GM21390 (cell line): ENCODE measurements around the gene NEDD4L.

Experiments
- ATAC-seq: cut with Tn5 transposase; IDR thresholded peaks from one replicate; pipeline ENCODE4 v1.9.1; 2021; ENCODE audit not compliant: unreplicated experiment

The NEDD4L gene

DNA sequence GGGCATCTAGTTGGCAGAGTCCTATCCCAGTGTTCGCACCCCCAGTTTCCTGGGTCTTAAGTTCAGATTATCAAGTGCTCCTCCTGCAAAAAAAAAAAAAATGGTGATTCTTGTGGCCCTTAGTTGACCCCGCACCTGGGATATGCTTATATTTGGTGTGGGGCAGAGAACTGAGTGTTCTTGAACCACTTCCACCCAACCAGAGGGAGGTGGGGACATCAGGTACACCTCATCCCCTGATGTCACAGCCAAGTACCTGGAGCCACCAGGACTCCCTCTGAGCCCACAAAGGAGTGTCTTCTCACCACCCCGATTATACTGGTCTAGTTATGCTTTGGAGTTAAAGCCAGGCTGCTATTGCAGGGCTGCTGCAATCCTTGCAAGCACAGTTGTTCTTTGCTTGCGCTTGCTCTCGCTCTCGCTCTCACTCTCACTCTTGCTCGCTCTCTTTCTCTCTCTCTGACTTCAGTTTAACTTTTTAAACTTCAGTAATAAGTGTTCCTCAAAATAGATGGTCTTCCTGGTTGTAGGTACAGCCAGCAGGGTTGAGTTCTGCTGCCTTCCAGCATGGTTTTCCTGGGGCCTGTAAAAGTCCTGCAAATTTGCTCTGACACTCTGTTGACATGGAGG lies 265.7 kb downstream of the NEDD4L start:
- no peak for ATAC-seq

DNA sequence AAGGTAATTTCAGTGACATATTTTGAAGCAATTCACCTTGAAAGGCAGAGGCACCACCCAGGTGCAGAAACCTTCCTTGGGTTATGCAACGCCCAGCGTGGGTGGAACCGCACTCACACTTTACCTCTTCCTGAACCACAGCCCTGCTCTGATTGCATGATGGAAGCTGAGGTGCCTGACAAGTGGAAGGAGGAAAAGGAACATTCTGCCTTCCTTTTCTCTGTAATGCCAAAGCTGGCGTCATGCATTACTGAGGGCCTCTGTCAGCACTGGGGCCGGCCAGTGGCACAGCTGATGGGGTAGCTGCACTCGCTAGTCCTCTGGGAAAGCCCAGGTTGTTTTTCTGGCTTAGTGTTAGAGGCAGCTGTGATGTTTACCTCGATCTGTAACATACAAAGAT lies 266.5 kb downstream of the NEDD4L start:
- ATAC-seq, result no peak

DNA sequence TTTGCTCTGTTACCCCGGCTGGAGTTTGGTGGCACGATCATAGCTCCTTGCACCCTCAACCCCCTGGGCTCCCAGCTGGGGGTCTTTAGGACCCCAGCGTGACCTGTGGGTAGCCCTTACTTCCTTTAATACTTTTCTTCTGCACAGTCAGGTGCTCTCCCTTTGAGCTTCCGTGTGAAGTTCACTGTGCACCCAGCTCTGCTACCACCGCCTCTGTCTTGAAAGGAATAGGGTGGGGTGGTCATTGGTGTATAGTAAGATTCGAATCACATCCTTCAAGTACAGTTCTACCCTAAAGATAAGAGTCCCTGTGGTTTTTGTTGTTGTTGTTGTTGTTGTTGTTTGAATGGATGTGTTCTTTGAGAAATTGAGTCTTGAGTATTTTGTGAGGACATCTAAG lies 267.4 kb downstream of the NEDD4L start:
- no peak for ATAC-seq

DNA sequence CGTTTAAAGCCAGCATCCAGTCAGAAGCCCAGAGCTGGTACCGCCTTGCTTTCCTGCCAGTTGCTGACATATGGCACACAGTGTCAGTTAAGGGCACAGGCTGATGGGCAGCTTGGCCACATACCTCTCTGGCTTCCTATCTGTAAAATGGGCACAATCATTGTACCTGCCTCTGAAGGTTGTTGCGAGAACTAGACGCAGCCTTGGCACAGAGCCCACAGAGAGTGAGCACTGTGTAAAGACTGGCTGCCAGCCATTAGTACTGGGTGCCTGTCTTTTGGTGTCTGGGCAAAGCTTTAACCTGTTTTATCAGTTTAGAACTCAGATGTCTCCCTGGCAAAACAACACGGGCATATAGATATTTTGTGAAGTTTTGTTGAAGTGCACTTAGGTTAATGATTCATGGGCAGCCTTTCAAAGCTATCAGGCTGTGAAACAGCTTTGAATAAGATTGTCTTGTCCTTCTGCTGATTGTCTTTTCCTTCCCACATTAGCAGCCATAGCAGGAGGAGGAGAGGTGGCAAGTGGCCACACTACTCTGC lies 269.5 kb downstream of the NEDD4L start:
- no peak for ATAC-seq

DNA sequence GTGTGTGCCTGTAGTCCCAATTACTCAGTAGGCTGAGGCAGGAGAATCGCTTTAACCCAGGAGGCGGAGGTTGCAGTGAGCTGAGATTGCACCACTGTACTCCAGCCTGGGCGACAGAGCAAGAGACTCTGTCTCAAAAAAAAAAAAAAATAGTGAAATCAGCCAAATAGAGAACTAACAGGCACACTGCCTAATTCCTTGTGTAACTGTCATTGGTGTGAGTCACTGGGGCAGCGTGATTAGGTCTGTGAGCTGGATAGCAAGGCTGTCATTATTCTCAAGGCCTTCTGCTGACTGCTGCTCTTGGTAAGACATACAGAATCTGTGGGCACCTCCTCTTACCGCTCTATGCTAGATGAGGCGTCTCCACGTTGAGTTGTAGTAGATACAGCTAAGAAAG lies 270.3 kb downstream of the NEDD4L start:
- no peak for ATAC-seq

DNA sequence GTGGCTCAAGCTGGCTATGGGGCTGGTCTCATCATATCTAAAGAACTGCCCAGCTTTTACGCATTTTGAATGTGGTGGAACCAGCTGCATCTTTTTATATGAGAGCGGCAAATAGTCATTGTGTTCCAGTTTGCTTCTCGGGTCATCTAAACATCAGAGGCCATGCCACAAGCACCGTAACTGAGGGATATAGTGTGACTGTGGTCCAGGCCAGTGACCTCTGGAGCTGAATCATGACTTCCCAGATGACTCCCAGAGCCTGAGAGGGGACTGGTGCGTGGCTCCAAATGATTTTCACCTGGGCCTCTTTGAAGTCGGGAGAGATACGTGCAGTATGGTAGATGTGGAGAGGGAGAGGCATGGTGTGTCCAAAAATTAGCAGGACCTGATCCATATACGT lies 271.0 kb downstream of the NEDD4L start:
- no peak for ATAC-seq

DNA sequence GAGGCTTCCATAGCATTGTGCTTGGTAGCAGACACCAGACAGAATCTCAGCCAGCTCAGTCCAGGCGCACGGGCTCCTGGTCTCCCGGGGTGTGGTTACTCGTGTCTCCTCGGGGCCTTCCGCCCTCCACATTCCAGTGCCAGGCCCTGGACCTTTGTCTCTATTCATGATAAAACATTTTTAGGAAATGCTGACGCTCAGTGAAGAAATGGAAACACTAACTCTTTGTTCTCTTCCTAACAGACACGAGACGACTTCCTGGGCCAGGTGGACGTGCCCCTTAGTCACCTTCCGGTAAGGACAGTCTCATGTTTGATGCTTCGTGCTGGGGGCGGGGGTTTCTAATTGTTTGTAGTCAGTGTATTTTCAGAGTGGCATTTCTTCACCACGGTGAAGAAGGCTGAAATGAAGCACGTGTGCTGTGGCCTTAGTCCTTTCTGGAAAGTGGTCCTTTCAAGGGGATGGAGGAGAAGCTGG lies 271.8 kb downstream of the NEDD4L start:
- no peak for ATAC-seq

DNA sequence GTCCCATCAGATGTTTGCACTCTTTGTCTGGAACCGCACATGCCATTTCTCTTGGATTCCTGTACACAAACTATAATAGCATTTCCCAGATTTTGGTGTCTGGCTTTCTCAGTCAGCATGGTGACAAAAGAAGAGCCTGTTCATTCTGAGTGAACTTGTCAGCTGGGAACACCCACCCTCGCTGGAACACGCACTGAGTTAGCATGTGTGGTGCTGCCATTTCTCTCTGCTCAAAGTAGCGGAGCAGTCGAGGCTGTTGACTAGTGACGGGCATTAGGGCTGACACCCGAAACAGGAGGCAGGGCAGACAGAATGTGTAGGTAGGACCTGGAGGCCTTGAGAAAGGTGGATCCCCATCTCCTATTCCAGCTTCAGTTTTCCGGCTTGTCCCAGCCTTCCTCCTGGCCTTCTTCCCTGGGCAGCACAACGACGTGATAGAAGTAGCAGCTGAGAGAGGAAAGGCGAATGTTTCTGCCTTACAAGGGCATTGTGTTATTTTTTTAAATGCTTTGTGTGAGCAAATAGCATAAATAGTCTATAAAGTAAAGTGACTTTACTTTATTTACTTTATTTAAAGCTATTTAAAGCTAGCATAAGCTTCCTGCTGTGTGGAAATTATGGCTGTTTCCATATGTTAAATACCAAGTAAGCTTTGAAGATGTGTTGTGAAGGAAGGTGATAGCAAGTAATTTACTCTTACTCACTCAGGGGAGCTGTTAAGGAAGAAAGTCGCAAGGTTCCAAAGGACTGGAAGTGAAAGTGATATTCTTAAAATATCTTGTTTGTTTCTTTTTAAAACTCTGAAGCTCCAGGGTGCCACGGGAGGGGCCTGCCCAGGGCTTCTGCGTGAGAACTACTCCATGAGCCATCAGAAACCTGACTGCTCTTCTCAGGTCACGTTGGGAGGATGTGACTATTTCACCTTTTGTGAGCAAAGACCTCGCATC lies 272.6 kb downstream of the NEDD4L start:
- no peak for ATAC-seq

DNA sequence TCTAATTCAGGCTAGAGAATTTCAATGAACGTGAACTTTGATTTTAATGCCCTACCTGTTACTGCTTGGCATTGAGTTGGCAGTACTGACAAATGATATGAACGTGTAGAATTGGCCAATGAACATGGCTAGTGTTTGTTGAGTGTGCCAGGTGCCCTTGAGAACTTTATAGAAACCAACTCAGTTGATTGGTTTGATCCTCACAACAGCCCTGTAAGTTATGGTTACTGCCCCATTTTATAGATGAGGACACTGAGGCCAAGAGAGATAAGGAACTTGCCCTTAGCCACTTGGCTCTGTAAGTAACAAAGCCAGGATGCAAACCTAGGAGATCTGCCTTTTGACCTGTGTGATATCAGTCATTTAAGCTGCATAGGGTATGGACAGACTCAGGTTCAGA lies 275.7 kb downstream of the NEDD4L start:
- no peak for ATAC-seq

DNA sequence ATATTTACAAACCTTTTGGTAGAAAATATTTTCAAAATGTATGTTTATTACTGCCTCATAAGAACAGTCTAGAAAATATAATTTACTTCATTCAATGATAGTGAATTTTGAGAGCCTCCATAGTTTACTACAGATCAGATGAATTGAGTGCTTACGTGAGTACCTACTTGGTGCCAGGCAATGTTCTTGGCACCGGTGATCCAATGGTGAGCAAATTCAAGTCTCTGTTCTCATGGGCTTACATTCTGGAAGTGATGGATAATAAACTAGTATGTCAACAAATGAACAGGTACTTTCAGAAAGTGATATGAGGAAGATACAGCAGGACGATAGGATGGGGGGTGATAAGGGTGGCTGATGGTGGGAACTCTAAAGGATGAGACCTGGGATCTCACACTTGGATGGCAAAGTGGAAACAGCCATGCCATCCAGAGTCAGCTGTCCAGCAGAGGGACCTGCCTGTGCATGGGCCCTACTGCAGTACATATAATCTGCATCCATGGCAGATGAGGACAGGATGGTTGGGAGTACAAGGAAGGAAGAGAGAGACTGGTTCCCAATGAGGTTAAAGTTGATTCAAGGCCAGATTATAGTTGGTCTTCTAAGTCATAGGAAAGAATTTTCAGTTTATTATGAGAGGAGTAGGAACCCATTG lies 277.0 kb downstream of the NEDD4L start:
- no peak for ATAC-seq

DNA sequence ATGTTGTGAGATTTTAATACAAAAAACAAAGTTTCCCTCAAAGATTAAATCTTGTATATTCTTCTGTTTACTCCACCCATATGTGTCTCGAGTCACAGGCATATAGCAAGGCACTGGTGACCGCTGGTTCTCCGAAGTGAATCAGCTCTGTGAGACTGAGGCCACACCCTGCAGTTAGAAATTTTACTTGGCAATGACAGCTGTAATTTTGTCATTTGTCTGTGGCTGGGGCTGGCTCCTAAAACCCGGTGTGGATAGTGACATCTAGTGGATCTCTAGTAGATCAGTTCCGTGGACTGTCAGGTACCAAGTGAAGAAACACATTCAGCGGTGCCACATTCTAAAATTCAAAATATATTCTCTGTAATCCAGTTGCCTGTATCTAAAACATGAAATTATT lies 278.0 kb downstream of the NEDD4L start:
- no peak for ATAC-seq

DNA sequence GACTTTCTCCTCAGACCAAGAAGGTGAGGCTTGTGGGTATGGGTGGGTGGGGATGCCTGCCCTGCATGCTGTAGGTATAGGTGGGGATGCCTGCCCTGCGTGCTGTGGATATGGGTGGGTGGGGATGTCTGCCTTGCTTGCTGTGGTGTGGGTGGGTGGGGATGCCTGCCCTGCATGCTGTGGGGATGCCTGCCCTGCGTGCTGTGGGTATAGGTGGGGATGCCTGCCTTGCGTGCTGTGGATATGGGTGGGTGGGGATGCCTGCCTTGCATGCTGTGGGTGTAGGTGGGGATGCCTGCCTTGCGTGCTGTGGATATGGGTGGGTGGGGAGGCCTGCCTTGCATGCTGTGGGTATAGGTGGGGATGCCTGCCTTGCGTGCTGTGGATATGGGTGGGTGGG lies 278.4 kb downstream of the NEDD4L start:
- ATAC-seq, result no peak

DNA sequence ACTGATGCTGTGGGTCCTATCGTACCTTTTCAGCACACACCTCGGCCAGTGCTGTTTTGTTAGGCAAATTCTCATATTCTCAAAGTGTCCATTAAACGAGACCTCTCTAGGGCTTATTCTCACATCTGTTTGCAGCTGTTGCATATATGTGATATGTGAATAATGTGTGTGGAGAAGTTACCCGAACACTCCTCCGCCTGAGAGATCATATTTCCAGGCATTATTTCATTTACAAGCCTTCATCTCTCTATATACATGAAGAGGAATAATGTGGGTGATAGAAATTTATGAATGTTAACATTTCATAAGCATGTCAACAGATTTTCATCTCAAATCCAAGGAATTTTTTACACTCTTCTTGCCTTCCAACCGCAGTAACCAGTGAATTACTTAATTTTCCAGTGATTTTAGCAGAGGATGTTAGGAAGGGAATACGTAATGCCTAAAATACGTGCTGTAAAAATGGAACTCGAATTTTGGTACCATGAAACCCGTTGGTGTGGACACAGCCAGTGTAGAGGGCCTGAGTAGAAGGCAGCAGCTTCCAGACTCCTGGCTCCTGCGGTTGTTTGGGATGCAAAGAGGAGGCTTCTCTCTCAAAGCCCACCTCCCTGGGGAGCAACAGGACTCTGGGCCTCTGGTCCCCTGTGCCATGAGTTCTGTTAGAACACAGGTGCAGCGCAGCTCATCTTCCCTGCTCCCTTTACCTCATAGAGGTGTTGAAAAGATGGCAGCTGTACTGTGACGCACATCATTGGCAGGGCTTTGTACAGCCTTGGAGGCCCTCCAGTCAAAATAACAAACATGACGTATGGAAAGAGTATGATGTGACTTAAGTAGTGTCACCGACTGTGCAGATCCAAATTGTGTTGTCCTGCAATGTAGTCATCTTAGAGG lies 280.1 kb downstream of the NEDD4L start:
- no peak for ATAC-seq

DNA sequence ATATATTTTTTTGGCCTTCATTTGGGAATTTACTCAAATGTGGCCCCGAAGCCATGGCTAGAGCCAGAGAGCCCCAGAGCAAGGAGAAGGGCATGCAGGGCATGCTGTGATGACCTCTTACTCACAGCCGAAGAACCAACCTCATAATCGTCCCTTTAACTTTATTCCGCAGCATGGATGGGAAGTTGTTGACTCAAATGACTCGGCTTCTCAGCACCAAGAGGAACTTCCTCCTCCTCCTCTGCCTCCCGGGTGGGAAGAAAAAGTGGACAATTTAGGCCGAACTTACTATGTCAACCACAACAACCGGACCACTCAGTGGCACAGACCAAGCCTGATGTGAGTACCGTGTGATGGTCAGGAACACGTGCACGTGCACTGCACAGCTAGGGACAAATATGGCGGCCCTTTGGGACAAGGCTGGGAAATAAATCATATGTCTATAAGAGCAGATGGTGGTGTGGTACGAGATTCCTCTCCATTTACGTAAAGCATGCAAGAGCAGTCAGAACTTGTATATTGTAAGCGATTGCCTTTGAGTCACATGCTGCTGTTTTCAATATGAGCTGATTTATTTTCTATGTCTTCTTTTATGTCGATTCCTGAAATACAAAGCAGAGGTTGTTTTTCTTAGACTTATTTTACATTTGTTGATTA lies 280.9 kb downstream of the NEDD4L start:
- no peak for ATAC-seq

DNA sequence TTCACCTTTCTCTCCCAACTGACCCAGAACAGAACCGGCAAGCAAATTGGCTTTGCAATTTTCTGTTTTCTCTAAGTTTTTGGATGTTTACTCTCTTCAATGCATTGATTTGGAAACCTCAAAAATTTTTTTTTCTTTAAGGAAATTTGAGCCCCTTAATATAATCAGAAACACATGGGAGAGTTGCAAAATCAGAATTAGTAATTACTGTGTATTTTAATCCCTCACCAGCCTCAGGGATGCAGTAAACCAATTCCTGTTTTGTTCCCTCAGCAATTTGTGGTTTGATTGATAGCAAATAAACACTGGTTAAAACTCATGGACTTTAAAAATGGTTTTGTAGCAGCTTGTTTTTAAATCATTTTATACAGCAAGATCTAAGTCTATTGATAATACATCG lies 281.5 kb downstream of the NEDD4L start:
- no peak for ATAC-seq

DNA sequence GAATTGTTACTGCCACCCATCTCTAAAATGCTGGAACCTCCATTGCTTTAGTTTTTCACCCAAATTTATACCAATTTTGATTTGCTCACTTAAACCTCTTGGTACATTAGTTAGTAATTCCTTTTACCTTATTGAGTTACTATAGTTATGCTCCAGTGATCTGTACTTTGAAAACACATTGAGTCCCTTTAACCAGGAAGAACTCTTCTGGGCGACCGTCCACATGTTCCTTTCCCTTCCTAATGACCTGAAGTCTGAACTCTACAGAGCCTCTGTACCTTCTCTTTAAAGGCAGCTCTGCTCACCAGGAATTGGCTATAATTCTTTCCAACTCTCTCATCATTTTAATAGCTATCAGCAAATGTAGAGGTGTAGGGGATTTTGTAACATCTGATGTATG lies 290.0 kb downstream of the NEDD4L start:
- ATAC-seq, result no peak

DNA sequence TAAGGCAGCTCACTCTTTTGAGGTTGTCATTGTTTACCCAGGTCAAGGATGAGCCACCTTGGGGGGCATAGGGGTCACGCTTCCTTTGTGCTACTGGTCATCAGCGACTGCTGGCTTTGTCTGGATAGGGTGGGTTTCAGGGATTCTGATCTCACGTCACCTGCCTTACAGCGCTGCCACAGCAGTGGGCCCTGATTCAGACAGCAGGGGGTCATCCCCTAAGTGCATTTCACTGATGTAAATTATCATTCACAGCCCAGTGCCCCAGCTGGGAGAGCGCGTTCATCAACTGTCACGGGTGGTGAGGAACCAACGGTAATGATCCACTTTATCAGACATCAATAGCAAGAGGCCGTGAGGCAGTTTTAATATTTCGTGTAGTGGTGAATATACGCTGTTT lies 291.2 kb downstream of the NEDD4L start:
- ATAC-seq, result no peak

DNA sequence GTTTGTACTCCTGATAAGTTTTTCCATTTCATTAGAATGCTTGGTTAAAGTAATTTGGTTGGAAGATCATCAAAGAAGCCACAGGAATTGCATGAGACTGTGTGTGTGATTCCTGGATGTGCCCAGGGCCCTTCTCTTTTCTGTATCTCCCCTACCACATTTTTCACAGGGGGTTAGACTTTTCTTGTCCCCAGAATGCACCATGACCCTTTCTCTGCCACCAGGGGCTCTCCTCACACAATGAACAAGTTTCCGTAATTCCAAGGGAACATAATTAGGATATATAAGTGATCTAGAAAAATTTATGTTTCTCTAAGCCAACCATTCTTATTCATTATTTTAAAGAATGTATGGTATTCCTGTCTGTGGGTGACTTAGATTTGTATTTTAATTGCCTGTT lies 291.8 kb downstream of the NEDD4L start:
- ATAC-seq, result no peak

DNA sequence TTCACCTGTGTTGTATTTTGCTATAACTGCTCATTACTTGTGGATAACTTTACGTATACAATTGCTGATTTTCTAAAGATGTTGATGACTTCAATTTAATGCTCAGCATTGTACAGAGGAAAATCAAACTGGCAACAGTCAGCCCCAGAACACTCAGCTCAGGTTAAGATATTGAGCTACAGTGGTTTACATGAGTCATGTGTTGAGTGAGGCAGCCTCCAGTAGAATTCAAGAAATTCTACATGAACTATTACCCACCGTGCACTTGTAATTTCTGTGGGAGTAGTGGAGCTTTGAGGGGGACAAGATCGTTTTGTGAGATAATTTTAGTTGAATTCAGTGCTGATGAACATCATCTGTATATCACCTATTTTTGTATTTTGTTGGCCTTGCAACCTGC lies 292.6 kb downstream of the NEDD4L start:
- ATAC-seq, result no peak

DNA sequence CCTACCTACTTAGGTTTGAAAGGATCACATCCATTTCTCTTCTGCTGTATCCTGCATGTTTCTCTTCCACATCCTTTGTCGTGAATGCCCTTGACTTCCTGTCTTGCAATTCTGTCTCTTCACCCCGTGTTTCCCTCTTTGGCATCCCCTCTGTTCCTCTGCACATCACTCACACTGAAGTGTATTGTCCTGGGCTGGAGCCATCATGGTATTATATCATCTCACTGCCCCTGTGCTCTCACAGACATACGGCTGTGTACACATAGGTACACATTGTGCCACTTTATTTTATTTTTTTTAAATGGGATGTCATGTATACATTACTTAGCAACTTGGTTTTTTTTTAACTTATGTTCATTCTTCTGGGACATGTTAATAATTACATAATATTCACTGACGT lies 293.3 kb downstream of the NEDD4L start:
- no peak for ATAC-seq
